GM21529 (cell line): Measurements from ENCODE around the gene DAZAP1.

Source experiments
- ATAC-seq: cut with Tn5 transposase; IDR thresholded peaks from one replicate; pipeline ENCODE4 v1.9.1; 2021; ENCODE audit not compliant: unreplicated experiment

The DAZAP1 gene

GRCh38 chr19:1455336-1456120 lies 48.1 kb downstream of the DAZAP1 start:
- no peak for ATAC-seq

- ATAC-seq: no peak
Observed at GRCh38 chr19:1456121-1456900, 48.9 kb downstream of the DAZAP1 start.

- ATAC-seq: no peak
Observed at GRCh38 chr19:1457031-1457739, 49.8 kb downstream of the DAZAP1 start.

- no peak for ATAC-seq
Observed at GRCh38 chr19:1457892-1458291, 50.5 kb downstream of the DAZAP1 start.

GRCh38 chr19:1459479-1459878 lies 52.1 kb downstream of the DAZAP1 start:
- no peak for ATAC-seq

GRCh38 chr19:1460033-1460995 lies 52.9 kb downstream of the DAZAP1 start:
- no peak for ATAC-seq

- no peak for ATAC-seq
Observed at GRCh38 chr19:1461862-1462261, 54.5 kb downstream of the DAZAP1 start.

- ATAC-seq: no peak
Observed at GRCh38 chr19:1465191-1466016, 58.0 kb downstream of the DAZAP1 start.

- no peak for ATAC-seq
Observed at GRCh38 chr19:1466018-1466460, 58.7 kb downstream of the DAZAP1 start.

- no peak for ATAC-seq
Observed at GRCh38 chr19:1466461-1467214, 59.3 kb downstream of the DAZAP1 start.

GRCh38 chr19:1467215-1467489 lies 59.8 kb downstream of the DAZAP1 start:
- ATAC-seq: no peak

- no peak for ATAC-seq
Observed at GRCh38 chr19:1467490-1468273, 60.3 kb downstream of the DAZAP1 start.

GRCh38 chr19:1468274-1468820 lies 61.0 kb downstream of the DAZAP1 start:
- ATAC-seq: no peak

GRCh38 chr19:1468821-1469254 lies 61.5 kb downstream of the DAZAP1 start:
- no peak for ATAC-seq

- no peak for ATAC-seq
Observed at GRCh38 chr19:1469255-1470054, 62.1 kb downstream of the DAZAP1 start.

GRCh38 chr19:1470055-1470304 lies 62.6 kb downstream of the DAZAP1 start:
- no peak for ATAC-seq

- no peak for ATAC-seq
Observed at GRCh38 chr19:1470305-1471009, 63.1 kb downstream of the DAZAP1 start.
